Measurements from ENCODE around the gene CR1. TPM values are rescaled to one million over a fixed set of nuclear protein-coding genes. Genes with fewer than 3 reads are reported as not detected.
A peak's percentile ranks its signal among the peaks of the same experiment; 100 is the strongest.
"Not testable (repeated sequence)": the region's sequence is repeated elsewhere in the genome, so short reads cannot be mapped to it uniquely, and the experiment has no call there.

The CR1 gene
- total and polyA plus RNA-seq, 4 donors = 0.22 to 4.0 (median 0.69) TPM

- not testable (repeated sequence) for H3K27me3 ChIP-seq (ENCODE audit: control insufficient read depth, insufficient read depth, low read length); H3K9me3 ChIP-seq (ENCODE audit: control insufficient read depth, insufficient read depth, low read length); H3K27ac ChIP-seq (ENCODE audit: low read depth, low read length); DNase-seq (ENCODE audit: low read depth in 4 of 6, low spot score in 6 of 6); H3K36me3 ChIP-seq (ENCODE audit: control insufficient read depth, insufficient read depth, low read length); H3K4me1 ChIP-seq (ENCODE audit: control insufficient read depth, insufficient read depth, low read length); H3K4me3 ChIP-seq (ENCODE audit: low read depth, low read length)
- 100% methylated on average over 1 of the region's 10 CpGs for WGBS (ENCODE audit: insufficient coverage)
Measured at GRCh38 chr1:207520400-207521345, 24.7 kb downstream of the CR1 start.

- not testable (repeated sequence) for H3K4me1 ChIP-seq (ENCODE audit: control insufficient read depth, insufficient read depth, low read length); H3K4me3 ChIP-seq (ENCODE audit: low read depth, low read length); H3K27ac ChIP-seq (ENCODE audit: low read depth, low read length); DNase-seq (ENCODE audit: low read depth in 4 of 6, low spot score in 6 of 6); H3K36me3 ChIP-seq (ENCODE audit: control insufficient read depth, insufficient read depth, low read length); H3K9me3 ChIP-seq (ENCODE audit: control insufficient read depth, insufficient read depth, low read length); H3K27me3 ChIP-seq (ENCODE audit: control insufficient read depth, insufficient read depth, low read length)
- WGBS (ENCODE audit: insufficient coverage) = no CpG with 5 or more reads among the region's 3 CpGs
Measured at GRCh38 chr1:207525239-207525638, 29.3 kb downstream of the CR1 start.

- not testable (repeated sequence) for H3K4me1 ChIP-seq (ENCODE audit: control insufficient read depth, insufficient read depth, low read length); H3K9me3 ChIP-seq (ENCODE audit: control insufficient read depth, insufficient read depth, low read length)
- no CpG with 5 or more reads among the region's 1 CpG for WGBS (ENCODE audit: insufficient coverage)
Measured at GRCh38 chr1:207528401-207528800, 32.4 kb downstream of the CR1 start.

GRCh38 chr1:207536263-207536662, 40.3 kb downstream of the CR1 start:
- WGBS (ENCODE audit: insufficient coverage) = no CpG with 5 or more reads among the region's 5 CpGs
- not testable (repeated sequence) for DNase-seq (ENCODE audit: low read depth in 4 of 6, low spot score in 6 of 6); H3K4me3 ChIP-seq (ENCODE audit: low read depth, low read length)

More at GRCh38 chr1:207528401-207528800, 32.4 kb downstream of the CR1 start:
- not testable (repeated sequence) for H3K27me3 ChIP-seq (ENCODE audit: control insufficient read depth, insufficient read depth, low read length); DNase-seq (ENCODE audit: low read depth in 4 of 6, low spot score in 6 of 6); H3K36me3 ChIP-seq (ENCODE audit: control insufficient read depth, insufficient read depth, low read length); H3K4me3 ChIP-seq (ENCODE audit: low read depth, low read length); H3K27ac ChIP-seq (ENCODE audit: low read depth, low read length)

GRCh38 chr1:207546677-207547357, 50.9 kb downstream of the CR1 start:
- not testable (repeated sequence) for DNase-seq (ENCODE audit: low read depth in 4 of 6, low spot score in 6 of 6); H3K36me3 ChIP-seq (ENCODE audit: control insufficient read depth, insufficient read depth, low read length); H3K9me3 ChIP-seq (ENCODE audit: control insufficient read depth, insufficient read depth, low read length); H3K27ac ChIP-seq (ENCODE audit: low read depth, low read length); H3K4me1 ChIP-seq (ENCODE audit: control insufficient read depth, insufficient read depth, low read length); H3K27me3 ChIP-seq (ENCODE audit: control insufficient read depth, insufficient read depth, low read length); H3K4me3 ChIP-seq (ENCODE audit: low read depth, low read length)
- WGBS (ENCODE audit: insufficient coverage) = no CpG with 5 or more reads among the region's 5 CpGs

More at GRCh38 chr1:207536263-207536662, 40.3 kb downstream of the CR1 start:
- not testable (repeated sequence) for H3K36me3 ChIP-seq (ENCODE audit: control insufficient read depth, insufficient read depth, low read length); H3K4me1 ChIP-seq (ENCODE audit: control insufficient read depth, insufficient read depth, low read length); H3K27me3 ChIP-seq (ENCODE audit: control insufficient read depth, insufficient read depth, low read length); H3K27ac ChIP-seq (ENCODE audit: low read depth, low read length); H3K9me3 ChIP-seq (ENCODE audit: control insufficient read depth, insufficient read depth, low read length)

GRCh38 chr1:207554823-207555222, 58.9 kb downstream of the CR1 start:
- H3K4me3 ChIP-seq (ENCODE audit: low read depth, low read length); DNase-seq (ENCODE audit: low read depth in 4 of 6, low spot score in 6 of 6); H3K27ac ChIP-seq (ENCODE audit: low read depth, low read length); H3K27me3 ChIP-seq (ENCODE audit: control insufficient read depth, insufficient read depth, low read length); H3K36me3 ChIP-seq (ENCODE audit: control insufficient read depth, insufficient read depth, low read length); H3K4me1 ChIP-seq (ENCODE audit: control insufficient read depth, insufficient read depth, low read length); H3K9me3 ChIP-seq (ENCODE audit: control insufficient read depth, insufficient read depth, low read length): not testable (repeated sequence)
- no CpG with 5 or more reads among the region's 5 CpGs for WGBS (ENCODE audit: insufficient coverage)

GRCh38 chr1:207565546-207566468, 69.8 kb downstream of the CR1 start:
- DNase-seq (ENCODE audit: low read depth in 4 of 6, low spot score in 6 of 6) = peak in 2 of 6 donors; percentile 25 to 61
- Histone ChIP-seq H3K4me3 (ENCODE audit: low read depth, low read length) (no peak overlapping the region), H3K36me3 (ENCODE audit: control insufficient read depth, insufficient read depth, low read length) (no peaks in the 10 kb centered on the region), H3K27ac (ENCODE audit: low read depth, low read length) (no peak overlapping the region), H3K4me1 (ENCODE audit: control insufficient read depth, insufficient read depth, low read length) (no peaks in the 10 kb centered on the region), H3K27me3 (ENCODE audit: control insufficient read depth, insufficient read depth, low read length) (no peaks in the 10 kb centered on the region), H3K9me3 (ENCODE audit: control insufficient read depth, insufficient read depth, low read length) (no peaks in the 10 kb centered on the region)
- WGBS (ENCODE audit: insufficient coverage) = no CpG with 5 or more reads among the region's 4 CpGs

- not testable (repeated sequence) for H3K27ac ChIP-seq (ENCODE audit: low read depth, low read length); H3K36me3 ChIP-seq (ENCODE audit: control insufficient read depth, insufficient read depth, low read length); H3K4me1 ChIP-seq (ENCODE audit: control insufficient read depth, insufficient read depth, low read length); DNase-seq (ENCODE audit: low read depth in 4 of 6, low spot score in 6 of 6); H3K9me3 ChIP-seq (ENCODE audit: control insufficient read depth, insufficient read depth, low read length); H3K4me3 ChIP-seq (ENCODE audit: low read depth, low read length); H3K27me3 ChIP-seq (ENCODE audit: control insufficient read depth, insufficient read depth, low read length)
- no CpG with 5 or more reads among the region's 5 CpGs for WGBS (ENCODE audit: insufficient coverage)
Measured at GRCh38 chr1:207571926-207572325, 76.0 kb downstream of the CR1 start.

- WGBS (ENCODE audit: insufficient coverage) = 83% methylated on average over 2 of the region's 5 CpGs
- DNase-seq (ENCODE audit: low read depth in 4 of 6, low spot score in 6 of 6) = not testable (repeated sequence)
Measured at GRCh38 chr1:207573074-207573473, 77.1 kb downstream of the CR1 start.

More at GRCh38 chr1:207573074-207573473, 77.1 kb downstream of the CR1 start:
- not testable (repeated sequence) for H3K4me1 ChIP-seq (ENCODE audit: control insufficient read depth, insufficient read depth, low read length); H3K9me3 ChIP-seq (ENCODE audit: control insufficient read depth, insufficient read depth, low read length); H3K36me3 ChIP-seq (ENCODE audit: control insufficient read depth, insufficient read depth, low read length); H3K27ac ChIP-seq (ENCODE audit: low read depth, low read length); H3K27me3 ChIP-seq (ENCODE audit: control insufficient read depth, insufficient read depth, low read length); H3K4me3 ChIP-seq (ENCODE audit: low read depth, low read length)

Measured in spinal cord (tissue), 10 donors.